Glomerular visceral epithelial cell (primary cell): ENCODE results near the gene APOA4.

Experiments
- DNase-seq: peaks from one replicate; pipeline ENCODE4 v3.0.0-alpha.2; 2016; ENCODE audit errors: extremely low spot score

The APOA4 gene

GRCh38 chr11:116776522-116776984 lies 46.6 kb downstream of the APOA4 start:
- DNase-seq: no peak

GRCh38 chr11:116775975-116776374 lies 47.1 kb downstream of the APOA4 start:
- DNase-seq: no peak

- DNase-seq: no peak
Measured at GRCh38 chr11:116774661-116775060, 48.4 kb downstream of the APOA4 start.

GRCh38 chr11:116773203-116774097 lies 49.7 kb downstream of the APOA4 start:
- DNase-seq: no peak

- DNase-seq: peak; percentile 80
Measured at GRCh38 chr11:116772443-116773202, 50.5 kb downstream of the APOA4 start, which contains the start of gene BUD13. Gene BUD13, minus strand, starts transcription at chr11:116772987. Its CDS starts 23 bp downstream, at chr11:116772964.

- DNase-seq: no peak
Measured at GRCh38 chr11:116771935-116772334, 51.2 kb downstream of the APOA4 start.
